GM12878 (cell line): ENCODE measurements around the gene MAST3. TPM values are rescaled to one million over a fixed set of nuclear protein-coding genes. Genes with fewer than 3 reads are reported as not detected.

Experiments used
- ATAC-seq: fragments of 200-7000 bp; cut with Tn5 transposase; 3 replicates; pipeline ENCODE4 v1.9.1; 2020; ENCODE audit warnings: mild to moderate bottlenecking, moderate library complexity
- BruUV-seq: library from RNA; stranded (reverse); fragments of 400-500 nt; replicated peaks from 2 replicates; lab custom pipeline; 2021; lab: Mats Ljungman, UMichigan
- CTCF ChIA-PET: fragments of 300-600 bp; sonication (Branson Sonifier 250); formaldehyde crosslinking; extraction: SDS; loops from one replicate; lab custom pipeline; 2021; ENCODE audit warnings: inconsistent platforms; lab: Yijun Ruan, JAX
- POLR2A ChIA-PET: fragments of 350-600 bp; formaldehyde crosslinking; extraction: SDS; loops from one replicate; lab custom pipeline; 2021; ENCODE audit warnings: inconsistent platforms; lab: Charles Lee
- RAD21 ChIA-PET: fragments of 300-600 bp; sonication (Branson Sonifier 250); formaldehyde crosslinking; loops from one replicate; lab custom pipeline; 2023; ENCODE audit warnings: antibody characterized with exemption; ENCODE audit not compliant: unreplicated experiment; lab: Charles Lee
- SMC1A ChIA-PET: fragments of 300-600 bp; sonication (Branson Sonifier 250); formaldehyde crosslinking; loops from one replicate; lab custom pipeline; 2023; ENCODE audit not compliant: unreplicated experiment, uncharacterized antibody; lab: Charles Lee
- DNase-seq: peaks from one replicate; pipeline ENCODE4 v3.0.0-alpha.2; 2011; ENCODE audit warnings: low read depth, low spot score
- FAIRE-seq: peaks from 3 replicates; lab custom pipeline; 2011; peaks lifted over from hg19 to GRCh38; lab: Jason Lieb, UNC
- H2AFZ ChIP-seq: 2 replicates; pipeline ENCODE4 v1.6.0; 2011; ENCODE audit warnings: low read depth, low read length, control low read depth; ENCODE audit not compliant: control insufficient read depth
- H3K27ac ChIP-seq: 2 replicates; pipeline ENCODE4 v1.5.1; 2011; ENCODE audit warnings: control low read depth; ENCODE audit not compliant: control insufficient read depth, insufficient read depth
- H3K27me3 ChIP-seq, 2 experiments: replicated peaks in 1 of 2; 2 replicates each; pipeline versions ENCODE4 v1.6.0 to v1.6.1; 2011; ENCODE audit warnings: low read length in 1 of 2; ENCODE audit not compliant: control insufficient read depth in 2 of 2, insufficient read depth in 2 of 2
- H3K36me3 ChIP-seq, 2 experiments: 2 replicates each; pipeline ENCODE4 v1.5.1; 2011; ENCODE audit warnings: low read length in 1 of 2; ENCODE audit not compliant: control insufficient read depth in 2 of 2, insufficient read depth in 2 of 2
- H3K4me1 ChIP-seq: 2 replicates; pipeline ENCODE4 v1.6.1; 2011; ENCODE audit warnings: mild to moderate bottlenecking, low read length, moderate library complexity, mixed read lengths; ENCODE audit not compliant: control insufficient read depth, insufficient read depth
- H3K4me2 ChIP-seq: 2 replicates; pipeline ENCODE4 v1.6.0; 2011; ENCODE audit warnings: control low read depth; ENCODE audit not compliant: control insufficient read depth, insufficient read depth
- H3K4me3 ChIP-seq: fragments of 200-600 bp; sonication (generic); 2 replicates; pipeline ENCODE4 v1.5.1; 2016
- H3K79me2 ChIP-seq: 2 replicates; pipeline ENCODE4 v1.6.0; 2011; ENCODE audit warnings: low read length; ENCODE audit not compliant: control insufficient read depth, insufficient read depth
- H3K9ac ChIP-seq: 2 replicates; pipeline ENCODE4 v1.8.0; 2011; ENCODE audit warnings: low read length, control low read depth, mixed read lengths; ENCODE audit not compliant: control insufficient read depth, insufficient read depth
- H3K9me3 ChIP-seq: replicated peaks from 3 replicates; pipeline ENCODE4 v1.5.1; 2011; ENCODE audit warnings: mild to moderate bottlenecking, low read length; ENCODE audit not compliant: control insufficient read depth, insufficient read depth
- H4K20me1 ChIP-seq: 2 replicates; pipeline ENCODE4 v1.6.0; 2011; ENCODE audit not compliant: control insufficient read depth, insufficient read depth
- CBX5 ChIP-seq: sonication (generic); IDR thresholded peaks from 2 replicates; pipeline ENCODE4 v1.6.1; 2016; ENCODE audit warnings: low read depth, moderate library complexity, mild to moderate bottlenecking, inconsistent platforms
- IRF4 ChIP-seq: IDR thresholded peaks from 2 replicates; pipeline ENCODE4 v1.6.1; 2011; ENCODE audit warnings: low read depth, low read length
- JUNB ChIP-seq: IDR thresholded peaks from 2 replicates; pipeline ENCODE4 v1.6.1; 2016; ENCODE audit warnings: antibody characterized with exemption, mild to moderate bottlenecking
- NFXL1 ChIP-seq: fragments of 450-650 bp; IDR thresholded peaks from 2 replicates; pipeline ENCODE4 v1.6.1; 2017; ENCODE audit warnings: antibody characterized with exemption, mild to moderate bottlenecking, borderline replicate concordance
- POU2F2 ChIP-seq: IDR thresholded peaks from 3 replicates; pipeline ENCODE4 v1.6.1; 2011; ENCODE audit warnings: low read depth, mild to moderate bottlenecking, low read length, borderline replicate concordance
- RCOR1 ChIP-seq: conservative IDR thresholded peaks from 2 replicates; pipeline ENCODE4 v1.6.1; 2012; ENCODE audit warnings: low read depth, low read length, improper control_type of control experiment
- REST ChIP-seq: IDR thresholded peaks from 2 replicates; pipeline ENCODE4 v1.6.1; 2012; ENCODE audit warnings: mild to moderate bottlenecking, low read depth, low read length
- SIN3A ChIP-seq: IDR thresholded peaks from 2 replicates; pipeline ENCODE4 v1.6.1; 2012; ENCODE audit warnings: low read depth, low read length, improper control_type of control experiment
- SMAD1 ChIP-seq: fragments of 450-650 bp; IDR thresholded peaks from 2 replicates; pipeline ENCODE4 v1.6.1; 2018; ENCODE audit warnings: mild to moderate bottlenecking, low read depth; ENCODE audit not compliant: partially characterized antibody
- SREBF2 ChIP-seq: IDR thresholded peaks from 2 replicates; pipeline ENCODE4 v1.6.1; 2012; ENCODE audit warnings: mild to moderate bottlenecking, low read length
- SUZ12 ChIP-seq: fragments of 200-600 bp; sonication (generic); IDR thresholded peaks from one replicate; pipeline ENCODE4 v1.6.1; 2018; ENCODE audit warnings: antibody characterized with exemption, mild to moderate bottlenecking; ENCODE audit not compliant: unreplicated experiment
- YBX1 ChIP-seq: fragments of 450-650 bp; IDR thresholded peaks from 2 replicates; pipeline ENCODE4 v1.6.1; 2016; ENCODE audit warnings: antibody characterized with exemption
- ZBTB11 ChIP-seq: fragments of 450-650 bp; formaldehyde crosslinking; IDR thresholded peaks from 2 replicates; pipeline ENCODE4 v1.5.0; 2022; ENCODE audit warnings: mild to moderate bottlenecking, missing genetic modification characterization
- ZBTB4 ChIP-seq: fragments of 450-650 bp; formaldehyde crosslinking; IDR thresholded peaks from 2 replicates; pipeline ENCODE4 v1.4.0; 2022; ENCODE audit warnings: mild to moderate bottlenecking, moderate library complexity
- ZNF24 ChIP-seq: fragments of 450-650 bp; IDR thresholded peaks from 2 replicates; pipeline ENCODE4 v1.6.1; 2017; ENCODE audit warnings: antibody characterized with exemption, mild to moderate bottlenecking
- WGBS: methylation state at CpG from one replicate; pipeline ENCODE4 v1.1.6; 2016; ENCODE audit warnings: low lambda C conversion rate; ENCODE audit not compliant: insufficient replicate concordance, insufficient coverage; ENCODE audit errors: missing lambda C conversion rate; 5-methylcytosine and 5-hydroxymethylcytosine counted together
- in situ Hi-C: fragments of 300-500 bp; cut with MboI; formaldehyde crosslinking; loops from 9 replicates; pipeline ENCODE4 v1.14.3; 2018; ENCODE audit warnings: mixed read lengths
- intact Hi-C: fragments of 100-400 bp; cut with micrococcal nuclease; formaldehyde crosslinking; loops from one replicate; pipeline ENCODE4 v1.14.2; 2022; ENCODE audit not compliant: unreplicated experiment
- polyA plus RNA-seq, 11 experiments: library from polyadenylated mRNA; depleted of rRNA in 4 of 11; unstranded in 6 of 11; stranded (reverse) in 5 of 11; fragments of >200 nt; fragmentation: Nextera tagmentation in 4 of 11; fragmentation: Illumina TruSeq in 1 of 11; extraction: Ambion mirVana in 4 of 11; extraction: Trizol in 1 of 11; gene quantifications; 1 replicate in 1 of 11; 2 replicates in 10 of 11; pipeline versions ENCODE4 v1.2.1 to v1.2.3, GENCODE V29; 2011 to 2016; ENCODE audit warnings: inconsistent platforms in 2 of 11, missing spikeins in 2 of 11, low read depth in 1 of 11
- total RNA-seq, 4 experiments: library from RNA; depleted of rRNA in 3 of 4; stranded (reverse); fragments of >200 nt in 3 of 4; fragmentation: Illumina TruSeq in 1 of 4; extraction: Trizol in 1 of 4; gene quantifications; 2 replicates each; pipeline versions ENCODE4 v1.2.1 to v1.2.3, GENCODE V29; 2013 to 2021

The MAST3 gene
- total and polyA plus RNA-seq, 10 of the 15 experiments (the other 5 are each of a cell fraction or from before 2014, with no cell fraction given), result 3.0 to 22.2 (median 7.5) TPM

GRCh38 chr19:18167011-18167410 is 69.4 kb downstream of the MAST3 start:
- Histone ChIP-seq H3K4me3 (no peak overlapping the region), H4K20me1 (no peaks in the 10 kb centered on the region), H3K4me2 (no peak overlapping the region), H3K4me1 (peaks cover 33% of the 10 kb centered on the region), H3K9ac (no peak overlapping the region), H3K79me2 (no peaks in the 10 kb centered on the region; the same call in 1 of the 2 replicates), H3K36me3 (peaks cover 4 to 8% of the 10 kb centered on the region in 2 experiments; a peak in 3 of 4 replicates), H3K27ac (no peak overlapping the region), H2AFZ (no peak overlapping the region), H3K27me3 (no peaks in the 10 kb centered on the region), H3K9me3 (no peaks in the 10 kb centered on the region)
- no peak for FAIRE-seq
- ChIA-PET CTCF (interaction anchor here (1.1 to 3.2 kb wide), 4 partner anchors 15 to 104 kb away, joined by 5 to 21 read pairs (median 12); partner anchors contain the start of gene PIK3R2), POLR2A (interaction anchor here (0.6 to 1.1 kb wide), 2 partner anchors 15 to 89 kb away, joined by 3 to 4 read pairs; no protein-coding TSS in a partner anchor), RAD21 (interaction anchor here (1.5 to 2.3 kb wide), 3 partner anchors 15 to 104 kb away, joined by 3 to 13 read pairs (median 5); partner anchors contain the start of gene PIK3R2), SMC1A (interaction anchor here (0.8 to 0.9 kb wide), 2 partner anchors 25 to 33 kb away, joined by 3 read pairs; no protein-coding TSS in a partner anchor)
- no peak for DNase-seq
- intact Hi-C loops (no loop called here), in situ Hi-C loops (no loop called here)
- 91% methylated on average over 21 of the region's 21 CpGs for WGBS
- BruUV-seq, result no TSS peak
- no peak for ATAC-seq
- TF ChIP-seq REST (no peak), SREBF2 (no peak), RCOR1 (no peak), CBX5 (no peak), JUNB (no peak), SUZ12 (no peak), ZBTB11 (CRISPR knock-in tag) (no peak), SIN3A (no peak), ZNF24 (no peak), IRF4 (no peak), POU2F2 (no peak), ZBTB4 (CRISPR knock-in tag) (no peak), YBX1 (no peak), SMAD1 (no peak), NFXL1 (no peak)
